Lower leg skin (tissue), 4 donors: ENCODE measurements around the gene INPP4B. TPM values are rescaled to one million over a fixed set of nuclear protein-coding genes. Genes with fewer than 3 reads are reported as not detected.

ENCODE experiments used
- DNase-seq, 2 donors: peaks; one replicate each; pipeline ENCODE4 v3.0.0-alpha.2; 2019; ENCODE audit warnings: low spot score in 2 of 2
- H3K4me3 ChIP-seq: fragments of 200-600 bp; sonication (generic); 2 replicates; pipeline ENCODE4 v1.5.1; 2017; ENCODE audit warnings: mild to moderate bottlenecking, low read depth; ENCODE audit not compliant: poor library complexity, severe bottlenecking
- POLR2A ChIP-seq, 2 donors: fragments of 450-650 bp; IDR thresholded peaks; one replicate each; pipeline ENCODE4 v1.6.1; 2016 to 2017; ENCODE audit warnings: antibody characterized with exemption in 2 of 2, mild to moderate bottlenecking in 1 of 2, moderate library complexity in 1 of 2
- WGBS, 2 donors: methylation state at CpG; one replicate each; pipeline ENCODE4 v1.1.5; 2018; 5-methylcytosine and 5-hydroxymethylcytosine counted together
- intact Hi-C: fragments of 100-400 bp; cut with DNase I; formaldehyde crosslinking; loops from one replicate; pipeline ENCODE4 v1.15.0; 2023; ENCODE audit warnings: low total_unique reads
- total RNA-seq, 4 donors: library from RNA; depleted of rRNA; stranded (reverse); fragments of >200 nt; gene quantifications; one replicate each; pipeline ENCODE4 v1.1.0, GENCODE V29; 2016
- TF ChIP-seq, protein P1 (sequence below), 3 donors: fragments of 450-650 bp; IDR thresholded peaks; one replicate each; pipeline ENCODE4 v1.5.1; 2016; ENCODE audit warnings: antibody characterized with exemption in 3 of 3, mild to moderate bottlenecking in 3 of 3, moderate library complexity in 2 of 3

Gene INPP4B
- total RNA-seq, 4 donors from 2014 or later: 7.6 to 18.5 (median 17.6) TPM

DNA sequence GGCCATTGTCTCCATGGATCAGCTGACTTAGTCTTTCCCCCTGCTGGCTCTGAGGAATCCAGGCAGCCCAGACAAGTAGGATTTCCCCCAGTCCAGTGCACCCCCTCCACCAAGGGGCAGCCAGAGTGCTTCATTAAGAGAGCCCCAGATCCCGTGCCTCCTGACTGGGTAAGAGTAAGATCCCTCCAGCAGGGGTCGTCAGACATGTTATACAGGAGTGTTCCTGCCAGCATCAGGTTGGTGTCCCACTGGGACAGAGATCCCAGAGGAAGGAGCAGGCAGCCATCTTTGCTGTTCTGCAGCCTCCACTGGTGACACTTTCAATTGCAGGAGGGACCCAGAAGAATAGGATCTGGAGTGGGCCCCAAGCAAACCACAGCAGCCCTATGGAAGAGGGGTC lies 29.0 kb upstream of the INPP4B start:
- DNase-seq: no peak
- no peak overlapping the region for H3K4me3 ChIP-seq
- no peak for TF ChIP-seq POLR2A (IDR thresholded peaks at IDR 0.05)
- 80 to 100% methylated on average over 2 of the region's 2 CpGs for WGBS, 2 donors
- intact Hi-C loops: no loop called here

DNA sequence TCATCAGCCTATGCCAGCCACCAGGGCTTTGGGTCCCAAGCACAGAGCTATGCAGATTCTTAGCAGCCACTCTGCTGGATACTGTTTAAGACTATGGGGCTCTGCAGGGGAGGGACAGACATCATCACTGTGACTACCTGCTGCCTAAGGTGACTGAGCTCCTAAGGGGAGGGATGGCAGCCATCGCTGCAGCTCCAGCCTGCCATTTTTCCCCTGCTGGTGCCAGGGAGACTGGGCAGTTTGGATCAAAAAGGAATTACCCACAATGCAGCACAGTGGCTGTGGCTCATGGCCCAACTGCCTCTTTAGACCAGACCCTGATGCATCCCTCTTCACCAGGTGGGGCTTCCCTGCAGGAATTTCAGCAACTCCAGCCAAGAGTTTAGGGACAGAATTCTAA lies 28.6 kb upstream of the INPP4B start:
- no peak for DNase-seq
- WGBS, 2 donors: 100% methylated on average over 1 of the region's 1 CpG; no CpG with 5 or more reads in 1 of the 2 donors
- H3K4me3 ChIP-seq: no peak overlapping the region
- intact Hi-C loops: no loop called here
- TF ChIP-seq POLR2A (IDR thresholded peaks at IDR 0.05): no peak
- TF ChIP-seq, protein P1, sequence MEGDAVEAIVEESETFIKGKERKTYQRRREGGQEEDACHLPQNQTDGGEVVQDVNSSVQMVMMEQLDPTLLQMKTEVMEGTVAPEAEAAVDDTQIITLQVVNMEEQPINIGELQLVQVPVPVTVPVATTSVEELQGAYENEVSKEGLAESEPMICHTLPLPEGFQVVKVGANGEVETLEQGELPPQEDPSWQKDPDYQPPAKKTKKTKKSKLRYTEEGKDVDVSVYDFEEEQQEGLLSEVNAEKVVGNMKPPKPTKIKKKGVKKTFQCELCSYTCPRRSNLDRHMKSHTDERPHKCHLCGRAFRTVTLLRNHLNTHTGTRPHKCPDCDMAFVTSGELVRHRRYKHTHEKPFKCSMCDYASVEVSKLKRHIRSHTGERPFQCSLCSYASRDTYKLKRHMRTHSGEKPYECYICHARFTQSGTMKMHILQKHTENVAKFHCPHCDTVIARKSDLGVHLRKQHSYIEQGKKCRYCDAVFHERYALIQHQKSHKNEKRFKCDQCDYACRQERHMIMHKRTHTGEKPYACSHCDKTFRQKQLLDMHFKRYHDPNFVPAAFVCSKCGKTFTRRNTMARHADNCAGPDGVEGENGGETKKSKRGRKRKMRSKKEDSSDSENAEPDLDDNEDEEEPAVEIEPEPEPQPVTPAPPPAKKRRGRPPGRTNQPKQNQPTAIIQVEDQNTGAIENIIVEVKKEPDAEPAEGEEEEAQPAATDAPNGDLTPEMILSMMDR (IDR thresholded peaks at IDR 0.05): no peak

DNA sequence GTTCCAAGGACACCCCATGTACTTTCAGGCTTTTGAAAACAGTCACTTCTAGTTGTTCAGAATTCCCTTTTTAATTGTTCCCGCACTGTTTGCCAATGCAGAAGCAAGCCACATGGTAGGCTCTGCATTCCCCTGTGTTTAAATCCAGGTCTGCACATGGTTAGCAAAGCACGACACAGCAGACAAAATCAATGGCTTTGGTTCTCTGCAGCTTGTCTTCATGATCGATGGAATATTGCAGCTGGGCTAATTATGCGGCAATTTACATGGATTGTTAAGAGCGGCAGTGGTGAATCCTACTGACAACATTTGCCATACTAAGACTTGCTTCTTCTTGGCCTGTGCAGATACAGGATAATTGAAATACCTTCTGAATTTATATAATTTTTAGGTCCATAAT lies 20.6 kb upstream of the INPP4B start:
- no peak for DNase-seq
- whole genome bisulfite sequencing, 2 donors: 66 to 84% methylated on average over 5 of the region's 5 CpGs
- H3K4me3 ChIP-seq: no peak overlapping the region
- TF ChIP-seq POLR2A (IDR thresholded peaks at IDR 0.05): no peak
- TF ChIP-seq, protein P1 (IDR thresholded peaks at IDR 0.05): no peak
- intact Hi-C loops: no loop called here

DNA sequence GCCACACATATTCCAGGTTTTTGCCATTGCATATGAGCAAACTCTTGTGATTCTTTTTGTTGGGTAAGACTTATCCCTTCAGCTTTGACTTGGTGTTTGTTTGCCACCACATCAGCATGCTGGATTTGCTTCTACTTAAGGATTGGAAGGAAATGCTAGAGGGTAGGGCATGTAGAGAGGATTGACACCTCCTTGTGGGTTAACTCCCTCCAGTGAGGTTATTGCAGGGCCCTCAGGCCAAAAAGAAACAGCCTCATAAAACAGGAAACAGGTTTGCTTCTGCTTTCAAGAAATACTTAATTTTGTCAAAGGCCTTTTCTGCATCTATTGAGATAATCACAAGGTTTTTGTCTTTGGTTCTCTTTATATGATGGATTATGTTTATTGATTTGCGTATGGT lies 15.2 kb upstream of the INPP4B start:
- 96 to 100% methylated on average over 1 of the region's 1 CpG for WGBS, 2 donors
- H3K4me3 ChIP-seq: no peak overlapping the region
- intact Hi-C loops: no loop called here

DNA sequence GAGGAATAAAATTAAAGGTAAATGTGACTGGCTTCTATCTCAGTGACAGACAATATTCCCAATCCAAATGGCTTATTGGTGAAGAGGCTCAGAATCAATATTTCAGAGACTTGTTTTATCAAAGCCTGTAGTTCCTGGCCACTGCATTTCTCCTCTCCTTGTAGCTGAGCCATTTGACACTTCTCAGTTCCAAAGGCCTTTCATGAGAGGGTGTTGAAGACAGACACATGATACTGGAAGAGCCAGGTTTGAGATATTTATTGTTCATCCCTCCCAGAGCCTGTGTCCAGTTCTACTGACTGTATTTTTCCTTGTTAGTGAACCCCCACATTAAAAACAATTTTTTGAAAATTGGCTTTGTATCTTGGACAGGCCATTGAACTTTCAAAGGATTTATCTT lies 12.9 kb upstream of the INPP4B start:
- no peak for DNase-seq
- no peak overlapping the region for H3K4me3 ChIP-seq
- TF ChIP-seq POLR2A (IDR thresholded peaks at IDR 0.05): no peak
- TF ChIP-seq, protein P1 (IDR thresholded peaks at IDR 0.05): no peak
- intact Hi-C loops: no loop called here

More for the DNA sequence above, 15.2 kb upstream of the INPP4B start:
- TF ChIP-seq, protein P1 (IDR thresholded peaks at IDR 0.05): no peak
- TF ChIP-seq POLR2A (IDR thresholded peaks at IDR 0.05): no peak
- no peak for DNase-seq

DNA sequence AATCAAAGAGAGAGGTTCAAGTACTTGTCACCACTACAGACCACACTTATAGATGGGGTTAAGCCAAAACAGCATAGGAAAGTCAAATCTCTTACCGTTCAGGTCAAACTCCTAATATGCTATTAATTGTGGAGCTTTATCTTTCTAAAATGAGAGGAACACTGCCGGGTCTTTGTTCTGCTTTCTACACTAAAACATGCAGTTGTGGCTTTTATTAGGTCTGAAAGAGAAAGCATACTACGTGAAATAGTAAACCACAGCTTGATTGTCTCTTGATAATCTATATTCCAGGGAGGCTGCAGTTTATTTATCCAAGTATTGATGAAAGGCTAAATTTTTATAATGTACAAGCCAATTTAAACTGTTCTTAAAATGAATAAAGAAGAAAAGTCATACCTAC lies 12.3 kb upstream of the INPP4B start:
- 65 to 72% methylated on average over 3 of the region's 3 CpGs for WGBS, 2 donors
- TF ChIP-seq, protein P1 (IDR thresholded peaks at IDR 0.05): no peak
- no peak for TF ChIP-seq POLR2A (IDR thresholded peaks at IDR 0.05)
- no peak overlapping the region for H3K4me3 ChIP-seq
- intact Hi-C loops: no loop called here
- DNase-seq: no peak
